DMS114 treated with DMSO at 0.1 percent for 48 hours (cell line): ENCODE data around the gene TPRA1.
A peak's percentile ranks its signal among the peaks of the same experiment; 100 is the strongest.

Experiments
- DNase-seq: peaks from one replicate; lab custom pipeline; 2025; ENCODE audit not compliant: unreplicated experiment; lab: John Stamatoyannopoulos, UW

The TPRA1 gene

DNA sequence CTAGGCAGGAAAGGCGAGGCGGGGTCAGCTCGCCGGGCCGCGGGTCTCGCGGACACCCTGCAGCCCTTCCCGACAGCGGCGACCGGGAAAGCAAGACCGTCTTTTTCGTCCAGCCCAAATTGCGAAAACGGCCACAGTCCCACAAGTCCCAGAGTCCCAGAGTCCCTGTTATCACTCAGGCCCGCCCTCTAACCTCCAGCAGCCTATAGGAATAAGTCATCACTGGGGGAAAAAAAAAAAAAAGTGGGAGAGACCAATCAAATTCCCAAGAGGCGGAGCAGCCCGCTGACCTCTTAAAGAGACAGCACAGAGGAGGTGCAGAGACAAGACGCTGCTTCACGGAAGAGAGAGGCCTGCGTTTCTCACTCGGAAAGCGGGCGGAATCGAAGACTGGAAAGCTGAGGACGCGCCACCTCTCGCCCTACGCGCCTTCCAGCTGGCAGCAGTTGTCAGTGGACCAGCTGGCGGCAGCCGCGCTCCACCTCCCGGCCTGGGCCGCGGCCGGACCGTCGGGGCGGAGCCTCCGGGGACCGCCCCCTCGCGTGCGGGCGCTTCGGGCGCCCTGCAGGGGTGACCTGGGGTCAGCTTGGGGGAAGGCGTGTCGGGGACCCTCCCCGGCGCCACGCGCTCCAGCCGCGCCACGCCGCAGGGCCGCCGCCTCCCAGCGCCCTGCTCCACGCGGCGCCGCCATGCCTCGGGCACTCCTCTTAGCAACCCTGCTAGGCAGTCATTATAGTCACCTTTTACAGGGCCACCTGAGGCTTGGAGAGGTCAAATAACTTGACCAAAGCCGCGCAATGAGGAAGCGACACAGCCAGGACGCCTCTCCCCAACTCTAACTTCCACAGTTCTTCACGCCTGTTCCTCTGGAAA lies at the start of gene TPRA1:
TPRA1 (minus strand) TSS at position 141 of the 873 bp plus-strand sequence. CDS start 10,587 bp downstream, outside the sequence.
- DNase-seq = peak; percentile 97

- DNase-seq = no peak
Observed at GRCh38 chr3:127640042-127640355, 49.5 kb upstream of the TPRA1 start.

DNA sequence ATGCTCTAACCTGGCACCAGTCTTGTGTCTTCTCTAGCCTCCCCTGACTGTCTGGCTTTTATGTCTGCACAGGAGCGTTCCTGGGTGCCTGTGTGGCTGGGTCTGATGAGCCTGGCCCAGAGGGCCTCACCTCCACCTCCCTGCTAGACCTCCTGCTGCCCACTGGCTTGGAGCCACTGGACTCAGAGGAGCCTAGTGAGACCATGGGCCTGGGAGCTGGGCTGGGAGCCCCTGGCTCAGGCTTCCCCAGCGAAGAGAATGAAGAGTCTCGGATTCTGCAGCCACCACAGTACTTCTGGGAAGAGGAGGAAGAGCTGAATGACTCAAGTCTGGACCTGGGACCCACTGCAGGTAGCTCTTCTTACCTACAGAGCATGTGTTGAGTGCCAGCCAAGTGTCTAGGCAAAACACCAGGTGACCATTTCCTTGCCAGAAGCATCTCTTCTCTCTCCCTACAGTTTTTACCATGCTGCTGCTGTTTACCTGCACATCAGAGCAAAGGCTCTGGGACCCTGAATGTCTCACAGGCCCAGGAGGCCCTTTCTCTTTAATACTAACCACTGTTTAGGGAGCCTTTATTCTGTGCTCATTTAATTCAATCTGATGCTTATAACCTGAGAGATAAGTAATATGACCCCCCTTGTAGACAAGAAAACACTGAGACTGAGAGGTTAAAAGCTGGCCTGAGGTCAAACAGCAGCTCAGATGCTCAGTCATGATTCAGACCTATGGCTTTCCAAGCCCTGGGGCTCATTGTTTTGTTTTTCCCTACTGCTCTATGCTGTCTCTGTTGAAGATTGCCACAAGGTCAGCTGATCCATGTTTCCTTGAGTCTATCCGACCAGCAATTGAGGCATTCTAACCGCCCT lies 48.9 kb upstream of the TPRA1 start:
- DNase-seq = no peak

- no peak for DNase-seq
Observed at GRCh38 chr3:127637971-127638370, 47.4 kb upstream of the TPRA1 start.

- no peak for DNase-seq
Observed at GRCh38 chr3:127637546-127637945, 47.0 kb upstream of the TPRA1 start.

DNA sequence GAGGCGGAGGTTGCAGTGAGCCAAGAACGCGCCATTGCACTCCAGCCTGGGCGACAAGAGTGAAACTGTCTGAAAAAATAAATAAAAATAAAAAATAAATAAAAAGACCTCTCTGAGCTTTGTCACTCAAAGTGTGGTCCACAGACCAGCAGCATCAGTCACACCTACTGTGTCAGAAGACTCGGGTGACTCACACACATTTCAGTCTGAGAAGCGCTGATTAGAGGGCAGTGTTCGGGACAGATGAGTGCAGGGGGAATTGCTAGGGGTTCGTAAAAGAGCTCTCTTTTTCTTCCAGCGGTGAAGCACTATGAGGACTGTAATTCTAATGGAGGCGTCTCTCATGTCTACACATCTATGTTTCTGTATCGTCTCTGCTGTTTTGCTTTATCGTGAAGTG lies 44.1 kb upstream of the TPRA1 start:
- no peak for DNase-seq

DNA sequence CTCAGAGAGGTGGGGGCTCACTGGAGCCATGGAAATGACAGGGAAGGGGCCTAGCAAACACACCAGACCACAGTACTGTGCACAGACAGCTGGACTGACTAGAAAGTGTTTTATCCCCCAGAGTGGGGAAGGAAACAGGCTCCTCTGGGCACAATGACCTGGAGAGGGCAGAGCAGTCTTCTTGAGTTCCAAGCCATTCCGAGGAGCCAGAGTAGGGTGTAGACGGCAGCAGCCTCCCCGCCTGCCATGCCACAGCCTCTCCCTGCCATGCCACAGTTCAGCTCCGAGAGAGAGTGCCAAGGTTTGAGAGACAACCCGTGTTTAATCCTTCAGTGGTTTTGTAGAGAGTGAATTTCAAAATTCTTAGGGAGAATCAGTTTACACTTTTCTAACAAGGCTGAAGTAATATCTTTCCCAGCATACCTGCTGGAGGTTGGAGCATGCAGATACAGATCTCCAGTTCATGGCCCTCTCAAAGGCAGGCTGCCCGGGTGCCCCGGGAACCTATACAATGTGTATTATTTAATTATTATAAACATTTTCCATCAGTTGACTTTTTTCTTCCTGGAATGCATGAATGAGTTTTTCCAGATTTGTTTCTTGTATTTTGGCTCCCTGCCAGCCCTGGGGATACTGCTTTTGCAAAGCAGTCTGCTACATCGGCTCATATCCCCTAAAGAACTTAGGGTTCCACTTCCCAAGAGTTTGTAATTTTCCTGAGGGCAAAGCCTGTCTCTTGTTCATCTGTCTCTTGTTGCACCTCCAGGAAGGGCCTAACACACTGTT lies 41.7 kb upstream of the TPRA1 start:
- DNase-seq = no peak

- no peak for DNase-seq
Observed at GRCh38 chr3:127630811-127631714, 40.5 kb upstream of the TPRA1 start.

GRCh38 chr3:127629467-127630403 lies 39.2 kb upstream of the TPRA1 start:
- no peak for DNase-seq

DNA sequence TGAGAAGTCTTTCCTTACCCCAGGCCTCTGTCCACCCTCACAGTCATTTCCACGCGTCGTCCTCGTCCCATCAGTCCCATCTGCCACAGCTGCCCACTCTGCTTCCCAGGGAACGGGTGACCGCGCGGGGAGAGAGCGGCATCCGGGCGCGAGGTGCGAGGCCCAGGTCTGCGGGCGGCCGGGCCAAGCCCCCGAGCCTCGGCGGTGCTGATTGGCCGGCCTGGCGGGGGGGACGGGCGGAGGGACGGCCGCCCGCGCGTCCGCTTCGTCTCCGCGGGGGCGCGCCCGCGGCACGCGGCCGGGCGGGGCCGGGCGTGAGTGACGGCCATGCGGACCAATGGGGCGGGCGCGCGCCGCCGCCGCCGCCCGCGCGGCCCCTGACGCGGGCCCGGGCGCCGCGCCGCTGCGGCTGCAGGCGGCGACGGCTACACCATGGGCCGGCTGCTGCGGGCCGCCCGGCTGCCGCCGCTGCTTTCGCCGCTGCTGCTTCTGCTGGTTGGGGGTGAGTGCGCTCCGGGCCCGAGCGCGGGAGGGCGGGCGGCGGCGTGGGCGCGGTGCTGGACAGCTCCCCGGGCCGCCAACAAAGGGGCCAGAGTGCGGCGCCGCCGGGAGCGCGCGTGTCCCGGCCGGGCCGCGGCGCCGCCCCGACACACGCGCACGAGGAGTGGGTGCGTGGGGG lies 38.4 kb upstream of the TPRA1 start, which contains the start of gene PODXL2:
PODXL2 (plus strand) TSS at position 398 of the 679 bp plus-strand sequence; CDS start at position 433, 35 bp downstream.
- DNase-seq = no peak

DNA sequence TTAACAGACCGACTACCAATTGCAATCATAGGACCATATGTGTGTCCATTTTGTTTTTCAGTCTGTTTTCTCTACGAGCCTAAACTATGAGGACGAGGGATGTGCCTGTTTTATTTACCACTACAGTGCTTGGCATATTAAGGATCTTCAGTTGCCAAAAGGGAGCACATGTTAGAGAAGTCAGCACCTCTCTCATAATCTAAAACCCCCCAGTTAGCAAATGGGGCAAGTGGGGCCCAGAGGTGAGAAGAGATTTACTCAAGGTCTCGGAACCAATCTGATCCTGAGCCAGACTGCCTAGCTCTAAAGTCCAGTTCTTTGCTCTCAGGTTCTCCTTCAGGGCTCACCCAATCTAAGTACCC lies 37.9 kb upstream of the TPRA1 start:
- no peak for DNase-seq

- no peak for DNase-seq
Observed at GRCh38 chr3:127625821-127626220, 35.3 kb upstream of the TPRA1 start.

DNA sequence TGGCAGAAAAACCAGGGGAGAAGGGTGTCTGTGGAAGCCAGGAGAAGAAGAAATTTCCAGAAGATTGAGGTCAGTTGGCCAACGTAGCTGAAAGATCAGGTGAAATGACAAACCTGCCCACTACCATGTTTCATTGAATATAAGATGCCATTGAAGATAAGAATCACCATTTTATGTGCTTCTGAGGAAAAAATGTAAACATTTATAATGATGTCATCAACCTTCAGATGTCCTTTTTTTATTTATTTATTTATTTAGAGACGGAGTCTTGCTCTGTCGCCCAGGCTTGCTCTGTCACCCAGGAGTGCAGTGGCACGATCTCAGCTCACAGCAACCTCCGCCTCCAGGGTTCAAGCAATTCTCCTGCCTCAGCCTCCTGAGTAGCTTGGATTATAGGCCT lies 33.5 kb upstream of the TPRA1 start:
- DNase-seq = no peak

DNA sequence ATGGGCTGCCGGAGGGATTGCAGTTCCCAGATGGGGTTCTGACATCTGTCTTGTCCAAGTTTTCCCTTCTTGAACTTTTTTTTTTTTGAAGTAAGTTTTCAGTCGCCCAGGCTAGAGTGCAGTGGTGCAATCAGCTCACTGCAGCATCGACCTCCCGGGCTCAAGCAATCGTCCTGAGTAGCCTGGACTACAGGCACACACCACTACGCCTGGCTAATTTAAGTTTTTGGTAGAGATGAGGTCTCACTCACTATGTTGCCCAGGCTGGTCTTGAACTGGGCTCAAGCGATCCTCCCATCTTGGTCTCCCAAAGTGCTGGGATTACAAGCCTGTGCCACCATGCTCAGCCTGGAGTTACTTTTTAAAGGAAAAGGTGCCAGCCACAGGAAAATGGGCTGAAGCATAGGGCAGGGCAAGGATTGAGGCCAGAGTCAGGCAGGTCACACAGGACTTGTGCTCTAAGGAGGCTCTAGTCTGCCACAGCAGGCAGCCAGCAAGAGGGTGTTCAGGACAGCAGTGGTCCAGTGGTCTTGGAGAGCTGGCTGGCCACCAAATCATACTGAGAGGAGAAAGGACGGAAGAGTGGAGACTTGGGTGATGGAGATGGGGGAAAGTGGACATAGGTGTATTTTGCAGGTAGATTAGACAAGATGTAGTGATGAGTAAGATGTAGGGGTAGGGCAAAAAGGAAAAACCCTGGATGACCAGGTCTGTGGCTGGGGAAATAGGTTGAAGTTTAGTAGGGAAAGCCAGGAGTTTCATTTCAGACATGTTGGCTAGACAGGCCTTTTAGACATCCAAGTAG lies 32.4 kb upstream of the TPRA1 start:
- no peak for DNase-seq

DNA sequence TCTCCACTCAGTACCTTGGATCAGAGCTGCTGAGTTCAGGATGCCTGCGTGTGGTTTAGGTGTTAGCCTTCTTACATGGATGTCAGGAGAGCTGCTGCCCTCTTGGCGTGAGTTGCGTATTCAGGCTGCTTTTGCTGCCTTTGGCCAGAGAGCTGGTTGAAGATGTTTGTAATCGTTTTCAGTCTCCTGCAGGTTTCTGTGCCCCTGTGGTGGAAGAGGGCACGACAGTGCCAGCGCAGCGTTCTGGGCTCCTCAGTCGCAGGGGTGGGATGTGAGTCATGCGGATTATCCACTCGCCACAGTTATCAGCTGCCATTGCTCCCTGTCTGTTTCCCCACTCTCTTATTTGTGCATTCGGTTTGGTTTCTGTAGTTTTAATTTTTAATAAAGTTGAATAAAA lies 31.5 kb upstream of the TPRA1 start:
- no peak for DNase-seq

DNA sequence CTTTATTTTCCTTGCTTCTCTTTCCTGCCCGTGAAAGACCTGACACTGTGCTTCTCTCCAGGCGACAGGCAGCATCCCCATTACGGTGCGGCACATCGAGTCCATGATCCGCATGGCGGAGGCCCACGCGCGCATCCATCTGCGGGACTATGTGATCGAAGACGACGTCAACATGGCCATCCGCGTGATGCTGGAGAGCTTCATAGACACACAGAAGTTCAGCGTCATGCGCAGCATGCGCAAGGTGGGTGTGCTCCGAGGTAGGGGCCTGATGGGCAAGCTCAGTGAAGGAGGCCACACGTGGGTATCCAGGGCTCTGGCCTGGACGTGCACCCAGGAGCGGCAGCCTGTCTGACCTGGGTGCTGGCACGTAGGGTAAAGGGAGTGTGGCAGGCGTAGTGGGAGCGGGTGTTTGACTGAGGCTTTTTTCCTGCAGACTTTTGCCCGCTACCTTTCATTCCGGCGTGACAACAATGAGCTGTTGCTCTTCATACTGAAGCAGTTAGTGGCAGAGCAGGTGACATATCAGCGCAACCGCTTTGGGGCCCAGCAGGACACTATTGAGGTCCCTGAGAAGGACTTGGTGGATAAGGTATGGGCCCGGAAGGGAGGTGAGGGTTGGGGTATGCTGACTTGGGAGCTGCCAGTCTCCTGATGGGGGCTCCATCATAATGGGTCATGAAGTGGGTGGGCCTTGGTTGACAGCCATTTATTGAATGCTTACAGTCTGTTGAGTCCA lies 30.3 kb upstream of the TPRA1 start:
- no peak for DNase-seq

GRCh38 chr3:127618891-127619290 lies 28.4 kb upstream of the TPRA1 start:
- DNase-seq = no peak
